Natural killer cell (primary cell): ENCODE results near the gene RUNDC1. TPM values are rescaled to one million over a fixed set of nuclear protein-coding genes. Genes with fewer than 3 reads are reported as not detected.
A peak's percentile ranks its signal among the peaks of the same experiment; 100 is the strongest.

Source experiments
- ATAC-seq, 3 donors: fragments of 150-1000 bp in 2 of 3; fragments of 200-7000 bp in 1 of 3; cut with Tn5 transposase; 1 replicate in 1 of 3; 2 replicates in 2 of 3; pipeline ENCODE4 v1.10.0; 2021; ENCODE audit warnings: mild to moderate bottlenecking in 2 of 3, moderate library complexity in 2 of 3
- DNase-seq, 2 donors: peaks; one replicate each; pipeline versions ENCODE4 v3.0.0 to v3.0.0-alpha.2; 2013 to 2021; ENCODE audit warnings: mixed read lengths in 1 of 2
- H3K27ac ChIP-seq: one replicate; pipeline ENCODE4 v1.5.1; 2013; ENCODE audit warnings: mild to moderate bottlenecking, low read length
- H3K27me3 ChIP-seq: one replicate; pipeline ENCODE4 v1.6.1; 2013; ENCODE audit warnings: low read length; ENCODE audit not compliant: control insufficient read depth, insufficient read depth
- H3K36me3 ChIP-seq: one replicate; pipeline ENCODE4 v1.6.1; 2013; ENCODE audit warnings: low read length; ENCODE audit not compliant: control insufficient read depth, insufficient read depth
- H3K4me1 ChIP-seq: one replicate; pipeline ENCODE4 v1.6.1; 2013; ENCODE audit warnings: low read length; ENCODE audit not compliant: control insufficient read depth, insufficient read depth
- H3K4me3 ChIP-seq: one replicate; pipeline ENCODE4 v1.5.1; 2013; ENCODE audit warnings: low read length
- H3K9me3 ChIP-seq: one replicate; pipeline ENCODE4 v1.6.1; 2013; ENCODE audit warnings: low read length; ENCODE audit not compliant: control insufficient read depth, insufficient read depth
- H3K27ac Mint-ChIP-seq, 2 donors: one replicate each; pipeline ENCODE4 v1.8.0; 2022; ENCODE audit warnings: mild to moderate bottlenecking in 2 of 2, mixed read lengths in 2 of 2, moderate library complexity in 1 of 2
- H3K27me3 Mint-ChIP-seq, 2 donors: one replicate each; pipeline ENCODE4 v1.8.0; 2022; ENCODE audit warnings: low read depth in 2 of 2, mixed read lengths in 2 of 2
- H3K36me3 Mint-ChIP-seq: one replicate; pipeline ENCODE4 v1.8.0; 2022; ENCODE audit warnings: mixed read lengths
- H3K4me1 Mint-ChIP-seq, 2 donors: one replicate each; pipeline ENCODE4 v1.8.0; 2022; ENCODE audit warnings: mixed read lengths in 2 of 2
- H3K4me3 Mint-ChIP-seq: one replicate; pipeline ENCODE4 v1.8.0; 2022; ENCODE audit warnings: mild to moderate bottlenecking, moderate library complexity, mixed read lengths
- H3K9me3 Mint-ChIP-seq, 2 donors: one replicate each; pipeline ENCODE4 v1.8.0; 2022; ENCODE audit warnings: mixed read lengths in 2 of 2
- CTCF ChIP-seq: fragments of 200-600 bp; IDR thresholded peaks from one replicate; pipeline ENCODE4 v1.8.0; 2022; ENCODE audit warnings: antibody characterized with exemption
- WGBS: methylation state at CpG from one replicate; pipeline ENCODE4 v1.1.7; 2013; ENCODE audit warnings: missing lambda C conversion rate; ENCODE audit not compliant: insufficient coverage; 5-methylcytosine and 5-hydroxymethylcytosine counted together
- intact Hi-C: fragments of 100-400 bp; cut with micrococcal nuclease; formaldehyde crosslinking; loops from one replicate; pipeline ENCODE4 v1.14.2; 2022
- total RNA-seq, 4 donors: library from RNA; stranded (reverse); fragments of 120-200 nt in 1 of 4; gene quantifications; one replicate each; pipeline versions ENCODE4 v1.2.3 to v1.2.4, GENCODE V29; 2013 to 2022

RUNDC1 gene
- total RNA-seq, 3 donors from 2014 or later (not counting 1 experiment from before 2014, with no cell fraction given): 11.6 to 15.8 (median 14.6) TPM

DNA sequence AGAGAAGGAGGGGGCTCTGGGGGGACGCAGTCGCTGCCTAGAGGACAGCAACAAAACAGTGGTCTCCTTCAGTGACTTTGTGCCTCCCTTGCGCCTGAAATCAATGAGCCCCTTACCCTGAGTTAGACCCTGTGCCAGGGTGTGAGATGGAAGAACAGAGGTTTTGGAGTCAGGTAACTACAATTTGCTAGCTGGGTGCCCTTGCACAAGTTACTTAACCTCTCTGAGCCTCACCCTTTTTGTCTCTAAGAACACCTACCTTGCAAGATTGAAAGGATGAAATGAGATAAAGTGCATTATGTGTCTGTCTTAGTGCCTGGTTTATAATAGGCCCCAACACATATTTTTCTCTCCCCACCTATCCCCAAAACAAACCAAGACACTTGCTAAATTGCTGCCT, 54.5 kb downstream of the RUNDC1 start:
- 97% methylated on average over 3 of the region's 3 CpGs for WGBS
- H3K4me3 Mint-ChIP-seq: no peak overlapping the region
- ATAC-seq (no peak), DNase-seq (no peak)
- no peaks in the 10 kb centered on the region for H3K27me3 Mint-ChIP-seq
- no peak overlapping the region for H3K27ac ChIP-seq
- no peaks in the 10 kb centered on the region for H3K4me1 ChIP-seq
- no peaks in the 10 kb centered on the region for H3K4me1 Mint-ChIP-seq
- no peaks in the 10 kb centered on the region for H3K36me3 Mint-ChIP-seq
- no peaks in the 10 kb centered on the region for H3K36me3 ChIP-seq
- TF ChIP-seq CTCF: no peak
- intact Hi-C loops: loop anchor here (5.0 kb wide), 1 partner anchor 47 kb away; no protein-coding TSS in a partner anchor
- no peaks in the 10 kb centered on the region for H3K9me3 ChIP-seq
- H3K27me3 ChIP-seq: no peaks in the 10 kb centered on the region
- H3K27ac Mint-ChIP-seq: no peak overlapping the region
- H3K4me3 ChIP-seq: no peak overlapping the region
- no peaks in the 10 kb centered on the region for H3K9me3 Mint-ChIP-seq

- DNase-seq: no peak
- WGBS: 95% methylated on average over 2 of the region's 2 CpGs
- Mint-ChIP-seq H3K9me3 (no peaks in the 10 kb centered on the region), H3K27me3 (no peaks in the 10 kb centered on the region), H3K27ac (no peak overlapping the region), H3K4me3 (no peak overlapping the region), H3K4me1 (no peaks in the 10 kb centered on the region), H3K36me3 (no peaks in the 10 kb centered on the region)
- no peak overlapping the region for H3K27ac ChIP-seq
- H3K9me3 ChIP-seq: no peaks in the 10 kb centered on the region
- no peak for ATAC-seq
- no peaks in the 10 kb centered on the region for H3K27me3 ChIP-seq
- TF ChIP-seq CTCF: no peak
- no peak overlapping the region for H3K4me3 ChIP-seq
- H3K36me3 ChIP-seq: no peaks in the 10 kb centered on the region
- no peaks in the 10 kb centered on the region for H3K4me1 ChIP-seq
- intact Hi-C loops: no loop called here
Measured at GRCh38 chr17:43039646-43040045, 59.3 kb downstream of the RUNDC1 start.

GRCh38 chr17:43040655-43041054, 60.3 kb downstream of the RUNDC1 start:
- DNase-seq (no peak), ATAC-seq (no peak)
- Histone ChIP-seq H3K4me1 (no peaks in the 10 kb centered on the region), H3K27me3 (no peaks in the 10 kb centered on the region), H3K4me3 (no peak overlapping the region), H3K36me3 (no peaks in the 10 kb centered on the region), H3K27ac (no peak overlapping the region), H3K9me3 (no peaks in the 10 kb centered on the region)
- WGBS: 92% methylated on average over 2 of the region's 2 CpGs
- Mint-ChIP-seq H3K9me3 (no peaks in the 10 kb centered on the region), H3K27ac (no peak overlapping the region), H3K4me1 (no peaks in the 10 kb centered on the region), H3K27me3 (no peaks in the 10 kb centered on the region), H3K4me3 (no peak overlapping the region), H3K36me3 (no peaks in the 10 kb centered on the region)
- intact Hi-C loops: no loop called here
- TF ChIP-seq CTCF: no peak

DNA sequence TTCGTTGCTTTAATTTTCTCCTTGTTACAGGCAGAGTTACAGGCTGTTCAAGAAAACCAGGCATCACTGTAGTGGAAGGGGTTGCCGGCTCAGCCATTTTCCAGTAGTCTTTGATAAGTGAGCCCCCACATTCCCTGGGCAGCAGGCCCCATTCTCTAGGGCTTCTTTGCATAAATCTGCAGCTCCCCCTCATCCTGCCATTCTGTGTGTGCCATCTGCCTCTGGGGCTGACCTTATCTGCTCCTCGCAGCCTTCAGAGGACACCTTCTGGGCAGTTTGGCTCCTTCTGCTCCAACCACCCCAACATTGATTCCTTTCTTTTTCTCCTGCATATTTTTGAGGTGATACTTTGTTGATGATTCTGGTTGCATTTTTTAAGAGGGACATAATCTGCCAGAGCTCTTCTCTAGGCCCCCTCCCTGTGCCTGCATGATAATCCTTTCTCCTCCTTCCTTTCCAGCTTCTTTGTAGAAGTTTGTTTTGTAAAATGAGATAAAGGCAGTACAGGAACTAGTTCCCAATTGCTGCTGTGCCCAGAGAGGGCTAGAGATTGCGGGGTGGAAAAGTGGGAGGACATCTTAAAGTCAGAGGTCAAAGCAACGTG, 61.8 kb downstream of the RUNDC1 start:
- no peak for TF ChIP-seq CTCF
- H3K27ac Mint-ChIP-seq: peak overlapping the region in 1 of 2 donors; percentile 5
- H3K4me1 Mint-ChIP-seq: no peaks in the 10 kb centered on the region
- H3K27me3 Mint-ChIP-seq: no peaks in the 10 kb centered on the region
- 94% methylated on average over 5 of the region's 5 CpGs for WGBS
- no peaks in the 10 kb centered on the region for H3K36me3 ChIP-seq
- H3K4me3 ChIP-seq: no peak overlapping the region
- no peaks in the 10 kb centered on the region for H3K27me3 ChIP-seq
- no peaks in the 10 kb centered on the region for H3K9me3 Mint-ChIP-seq
- intact Hi-C loops: no loop called here
- no peak overlapping the region for H3K27ac ChIP-seq
- H3K4me3 Mint-ChIP-seq: no peak overlapping the region
- no peaks in the 10 kb centered on the region for H3K4me1 ChIP-seq
- ATAC-seq: no peak
- H3K36me3 Mint-ChIP-seq: no peaks in the 10 kb centered on the region
- DNase-seq: no peak
- no peaks in the 10 kb centered on the region for H3K9me3 ChIP-seq
